Measurements from ENCODE around the gene IGSF21. TPM values are rescaled to one million over a fixed set of nuclear protein-coding genes. Genes with fewer than 3 reads are reported as not detected.

The IGSF21 gene
- total RNA-seq, 1 experiment from 2014 or later, result 5.2 TPM

- Histone ChIP-seq H3T11ph (ENCODE audit: low read length) (no peak overlapping the region), H3K4ac (ENCODE audit: low read depth, low read length) (no peak overlapping the region), H2AK5ac (ENCODE audit: insufficient read length, low read length) (peak overlapping the region; percentile 14), H3K23ac (ENCODE audit: insufficient read length, low read depth, low read length) (no peak overlapping the region), H3K4me2 (ENCODE audit: insufficient read depth, insufficient read length, low read length) (no peak overlapping the region), H2BK5ac (ENCODE audit: insufficient read length, low read length) (no peak overlapping the region), H2BK20ac (ENCODE audit: low read depth, low read length, poor library complexity, severe bottlenecking) (no peak overlapping the region), H3K9ac (ENCODE audit: extremely low read depth, insufficient read length, low read length) (no peak overlapping the region), H4K8ac (replicated peaks; ENCODE audit: insufficient read length, low read depth, low read length) (no peak overlapping the region), H3K56ac (ENCODE audit: insufficient read length, low read depth, low read length) (no peak overlapping the region), H3K27ac (ENCODE audit: insufficient read length, low read depth, low read length) (no peak overlapping the region), H3K79me1 (ENCODE audit: insufficient read depth, low read depth, low read length, poor library complexity, severe bottlenecking) (no peaks in the 10 kb centered on the region), H3K79me2 (ENCODE audit: insufficient read depth, low read length) (no peaks in the 10 kb centered on the region), H2BK15ac (ENCODE audit: low read depth, low read length) (no peak overlapping the region), H2BK120ac (ENCODE audit: low read depth, low read length, poor library complexity, severe bottlenecking) (no peak overlapping the region), H3K23me2 (ENCODE audit: insufficient read length, low read depth, low read length, poor library complexity, severe bottlenecking) (no peaks in the 10 kb centered on the region), H2BK12ac (ENCODE audit: insufficient read length, low read depth, low read length) (no peak overlapping the region), H3K18ac (ENCODE audit: insufficient read length, low read depth, low read length) (no peak overlapping the region), H3K14ac (ENCODE audit: insufficient read depth, low read length) (no peak overlapping the region), H4K20me1 (ENCODE audit: control insufficient read depth, insufficient read depth, insufficient read length) (no peaks in the 10 kb centered on the region), H3K27me3 (ENCODE audit: insufficient read depth, low read length) (no peaks in the 10 kb centered on the region), H3K9me3 (ENCODE audit: control insufficient read depth, low read depth, low read length) (no peaks in the 10 kb centered on the region), H3K4me1 (ENCODE audit: insufficient read depth, low read length) (peaks cover 16% of the 10 kb centered on the region), H2AFZ (ENCODE audit: low read length) (no peak overlapping the region), H4K91ac (ENCODE audit: insufficient read length, low read depth, low read length) (no peak overlapping the region), H4K5ac (ENCODE audit: insufficient read length, low read depth, low read length) (no peak overlapping the region)
- WGBS (ENCODE audit: extremely low coverage, insufficient read length, low lambda C conversion rate), result no CpG with 5 or more reads among the region's 13 CpGs
- no peak for DNase-seq
- Mint-ChIP-seq H3K36me3 (ENCODE audit: insufficient read depth in 1 of 3, low read depth in 3 of 3) (no peaks in the 10 kb centered on the region), H3K27me3 (ENCODE audit: low read depth) (no peaks in the 10 kb centered on the region), H3K4me3 (no peak overlapping the region), H3K27ac (no peak overlapping the region), H3K9me3 (no peaks in the 10 kb centered on the region), H3K4me1 (peaks cover 58 to 61% of the 10 kb centered on the region in 2 experiments)
- TF ChIP-seq CTCF (conservative IDR thresholded peaks at IDR 0.05), result no peak
Observed at GRCh38 chr1:18283601-18284385, 176.2 kb downstream of the IGSF21 start.

Data from H9 (cell line).